GM18873 (cell line): ENCODE measurements around the gene RPS6KB2.

Experiments used
- ATAC-seq: cut with Tn5 transposase; IDR thresholded peaks from one replicate; pipeline ENCODE4 v1.9.1; 2021; ENCODE audit warnings: mild to moderate bottlenecking, moderate library complexity, moderate number of reproducible peaks; ENCODE audit not compliant: unreplicated experiment, low FRiP score

Gene RPS6KB2

GRCh38 chr11:67484847-67485311, 56.6 kb downstream of the RPS6KB2 start:
- ATAC-seq = no peak
